H1 (cell line): ENCODE data around the gene CYP1A1. TPM values are rescaled to one million over a fixed set of nuclear protein-coding genes. Genes with fewer than 3 reads are reported as not detected.

Experiments
- CHD7 ChIP-seq: fragments of 300-600 bp; sonication (generic); IDR thresholded peaks from 2 replicates; pipeline ENCODE4 v1.7.1; 2012; ENCODE audit warnings: low read length, moderate library complexity, mild to moderate bottlenecking, inconsistent platforms; ENCODE audit not compliant: insufficient replicate concordance
- E2F6 ChIP-seq: IDR thresholded peaks from 2 replicates; pipeline ENCODE4 v1.6.1; 2012; ENCODE audit warnings: inconsistent platforms
- NRF1 ChIP-seq: IDR thresholded peaks from 2 replicates; pipeline ENCODE4 v1.6.1; 2011; ENCODE audit warnings: mild to moderate bottlenecking, low read depth, low read length, improper control_type of control experiment
- SIRT6 ChIP-seq: IDR thresholded peaks from one replicate; pipeline ENCODE4 v1.7.1; 2012; ENCODE audit warnings: low read length, inconsistent platforms
- SRF ChIP-seq: IDR thresholded peaks from 2 replicates; pipeline ENCODE4 v1.6.1; 2011; ENCODE audit warnings: mild to moderate bottlenecking, low read depth, low read length, moderate library complexity
- polyA plus RNA-seq, 7 experiments: library from polyadenylated mRNA; depleted of rRNA in 3 of 7; stranded (reverse) in 5 of 7; unstranded in 2 of 7; fragments of >200 nt in 5 of 7; fragments of 200-250 nt in 2 of 7; gene quantifications; 1 replicate in 5 of 7; 2 replicates in 1 of 7; 4 replicates in 1 of 7; pipeline versions ENCODE4 v1.2.1 to v1.2.3, GENCODE V29; 2011 to 2013; ENCODE audit warnings: missing spikeins in 2 of 7, mixed read lengths in 2 of 7
- total RNA-seq: library from RNA; stranded (reverse); fragmentation: NEBNext Ultra II Directional; extraction: Animal tissue kit (Norgen Biotek cat#: 25700); gene quantifications from 2 replicates; pipeline ENCODE4 v1.2.1, GENCODE V29; 2021
- TF ChIP-seq, protein P1 (sequence below): IDR thresholded peaks from 2 replicates; pipeline ENCODE4 v1.6.1; 2012; ENCODE audit warnings: inconsistent platforms

Gene CYP1A1
- total and polyA plus RNA-seq, 2 of the 8 experiments (the other 6 are each of a cell fraction or from before 2014, with no cell fraction given) = 0.32 to 0.35 TPM

GRCh38 chr15:74754593-74755215, 29.4 kb upstream of the CYP1A1 start (continued):
- no peak for TF ChIP-seq E2F6
- no peak for TF ChIP-seq SIRT6
- no peak for TF ChIP-seq SRF
- no peak for TF ChIP-seq CHD7
- TF ChIP-seq, protein P1, sequence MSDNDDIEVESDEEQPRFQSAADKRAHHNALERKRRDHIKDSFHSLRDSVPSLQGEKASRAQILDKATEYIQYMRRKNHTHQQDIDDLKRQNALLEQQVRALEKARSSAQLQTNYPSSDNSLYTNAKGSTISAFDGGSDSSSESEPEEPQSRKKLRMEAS = no peak
- TF ChIP-seq NRF1 = no peak
